A549 treated with Mapracorat at 1 μM for 4 hours (cell line): ENCODE data around the gene KEAP1. TPM values are rescaled to one million over a fixed set of nuclear protein-coding genes. Genes with fewer than 3 reads are reported as not detected.

Source experiments
- total RNA-seq: library from RNA; stranded (reverse); fragments of 200-300 nt; extraction: Qiagen RNA extraction; gene quantifications from 5 replicates; pipeline ENCODE4 v1.2.3, GENCODE V29; 2022

KEAP1 gene
- 47.6 to 59.3 TPM (median 55.4 TPM) in 5 replicates for total RNA-seq

DNA sequence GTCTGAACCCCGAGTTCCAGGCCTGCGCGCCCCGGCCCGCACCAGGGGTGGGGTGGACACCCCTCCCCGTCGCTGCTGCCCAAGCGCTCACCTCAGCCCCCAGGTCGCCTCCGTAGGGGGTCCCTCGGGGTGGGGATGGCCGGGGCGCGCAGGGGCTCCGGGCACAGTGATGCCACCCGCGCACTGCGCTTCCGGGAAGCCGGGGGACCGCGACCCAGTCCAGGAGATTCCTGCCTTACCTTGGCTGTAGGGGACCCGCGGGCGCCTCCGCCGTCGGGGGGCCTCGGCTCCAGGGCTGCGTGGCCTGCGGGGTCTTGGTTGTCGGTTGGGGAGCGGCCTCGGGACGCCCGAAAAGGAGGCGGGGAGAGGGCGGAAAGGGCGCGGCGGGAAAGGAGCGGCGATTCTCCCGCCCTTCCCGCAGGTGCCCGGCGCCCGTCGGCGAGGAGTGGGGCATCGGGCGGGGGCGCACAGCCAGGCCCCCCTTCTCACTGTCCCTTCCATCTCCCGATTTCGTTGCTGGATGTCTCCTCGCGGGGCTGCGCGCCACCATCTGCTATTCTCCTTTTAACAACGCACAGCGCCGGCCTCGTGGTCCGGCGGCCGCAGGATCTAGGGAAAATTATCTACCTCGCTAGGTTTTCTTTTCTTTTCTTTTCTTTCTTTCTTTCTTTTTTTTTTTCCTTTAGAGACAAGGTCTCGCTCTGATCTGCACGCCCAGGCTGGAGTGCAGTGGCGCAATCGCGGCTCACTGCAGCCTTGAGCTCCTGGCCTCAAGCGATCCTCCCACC, at the start of gene KEAP1:
TSS of gene KEAP1 (minus strand) at position 355 of the 788 bp plus-strand sequence. CDS start 3,323 bp downstream, outside the sequence.

GRCh38 chr19:10543420-10544241, 40.5 kb upstream of the KEAP1 start, which contains the start of gene ATG4D:
Gene ATG4D (plus strand): TSS chr19:10543904. CDS start chr19:10544091, 187 bp downstream.

GRCh38 chr19:10517361-10517759, 14.2 kb upstream of the KEAP1 start, which contains the start of gene S1PR5:
Gene S1PR5 (minus strand): TSS chr19:10517447. CDS start chr19:10515011, 2,436 bp downstream.

Other genes starting within 250 kb of the KEAP1 start
- gene ICAM1, start 232.2 kb downstream of the KEAP1 start, total RNA-seq, result 3.4 to 5.0 TPM (median 4.4 TPM) in 5 replicates
- gene ICAM4, start 216.4 kb downstream of the KEAP1 start, total RNA-seq, result not detected in 5 replicates
- 0.29 to 1.4 TPM (median 1.1 TPM) in 5 replicates for gene ICAM5, start 213.4 kb downstream of the KEAP1 start, total RNA-seq
- gene ZGLP1, start 193.5 kb downstream of the KEAP1 start, total RNA-seq, result 1.3 to 2.4 TPM (median 1.9 TPM) in 5 replicates
- 23.7 to 43.6 TPM (median 32.4 TPM) in 5 replicates for gene FDX2, start 187.3 kb downstream of the KEAP1 start, total RNA-seq
- 19.6 to 27.9 TPM (median 27.6 TPM) in 5 replicates for gene RAVER1, start 169.8 kb downstream of the KEAP1 start, total RNA-seq
- gene ICAM3, start 163.7 kb downstream of the KEAP1 start, total RNA-seq, result 5.4 to 10.2 TPM (median 8.5 TPM) in 5 replicates
- 28.5 to 52.2 TPM (median 42.1 TPM) in 5 replicates for gene TYK2, start 122.8 kb downstream of the KEAP1 start, total RNA-seq
- 167 to 206 TPM (median 175 TPM) in 5 replicates for gene CDC37, start 99.8 kb downstream of the KEAP1 start, total RNA-seq
- gene PDE4A, start 82.8 kb downstream of the KEAP1 start, total RNA-seq, result 3.5 to 4.7 TPM (median 4.3 TPM) in 5 replicates
- gene S1PR5, start 14.1 kb upstream of the KEAP1 start, total RNA-seq, result 1.2 to 2.0 TPM (median 1.5 TPM) in 5 replicates
- gene ATG4D, start 40.5 kb upstream of the KEAP1 start, total RNA-seq, result 15.2 to 25.8 TPM (median 20.7 TPM) in 5 replicates
- gene KRI1, start 62.7 kb upstream of the KEAP1 start, total RNA-seq, result 13.9 to 16.6 TPM (median 16.0 TPM) in 5 replicates
- 4.9 to 7.5 TPM (median 6.7 TPM) in 5 replicates for gene CDKN2D, start 65.6 kb upstream of the KEAP1 start, total RNA-seq
- 26.8 to 54.6 TPM (median 42.7 TPM) in 5 replicates for gene AP1M2, start 84.0 kb upstream of the KEAP1 start, total RNA-seq
- gene SLC44A2, start 122.2 kb upstream of the KEAP1 start, total RNA-seq, result 6.8 to 8.0 TPM (median 7.3 TPM) in 5 replicates
- 155 to 172 TPM (median 168 TPM) in 5 replicates for gene ILF3, start 151.0 kb upstream of the KEAP1 start, total RNA-seq
- 30.8 to 38.5 TPM (median 33.6 TPM) in 5 replicates for gene QTRT1, start 198.1 kb upstream of the KEAP1 start, total RNA-seq
- gene DNM2, start 214.7 kb upstream of the KEAP1 start, total RNA-seq, result 45.3 to 56.4 TPM (median 55.6 TPM) in 5 replicates